H1 (cell line): Measurements from ENCODE around the gene TTI1.

Source experiments
- CEBPB ChIP-seq: IDR thresholded peaks from 2 replicates; pipeline ENCODE4 v1.6.1; 2012; ENCODE audit warnings: low read depth, low read length
- POLR2AphosphoS5 ChIP-seq: IDR thresholded peaks from 2 replicates; pipeline ENCODE4 v1.6.1; 2011; ENCODE audit warnings: low read depth, low read length
- TCF12 ChIP-seq: IDR thresholded peaks from 2 replicates; pipeline ENCODE4 v1.6.1; 2011; ENCODE audit warnings: low read depth, mild to moderate bottlenecking, low read length
- TF ChIP-seq, protein P1 (sequence below), 3 experiments: IDR thresholded peaks; 1 replicate in 2 of 3; 2 replicates in 1 of 3; pipeline versions ENCODE4 v1.5.1 to v1.6.1; 2011; ENCODE audit warnings: low read length in 3 of 3, mild to moderate bottlenecking in 3 of 3, inconsistent platforms in 2 of 3, low read depth in 1 of 3, moderate library complexity in 1 of 3; ENCODE audit not compliant: insufficient read depth in 1 of 3; ENCODE audit errors: control extremely low read depth in 1 of 3

DNA sequence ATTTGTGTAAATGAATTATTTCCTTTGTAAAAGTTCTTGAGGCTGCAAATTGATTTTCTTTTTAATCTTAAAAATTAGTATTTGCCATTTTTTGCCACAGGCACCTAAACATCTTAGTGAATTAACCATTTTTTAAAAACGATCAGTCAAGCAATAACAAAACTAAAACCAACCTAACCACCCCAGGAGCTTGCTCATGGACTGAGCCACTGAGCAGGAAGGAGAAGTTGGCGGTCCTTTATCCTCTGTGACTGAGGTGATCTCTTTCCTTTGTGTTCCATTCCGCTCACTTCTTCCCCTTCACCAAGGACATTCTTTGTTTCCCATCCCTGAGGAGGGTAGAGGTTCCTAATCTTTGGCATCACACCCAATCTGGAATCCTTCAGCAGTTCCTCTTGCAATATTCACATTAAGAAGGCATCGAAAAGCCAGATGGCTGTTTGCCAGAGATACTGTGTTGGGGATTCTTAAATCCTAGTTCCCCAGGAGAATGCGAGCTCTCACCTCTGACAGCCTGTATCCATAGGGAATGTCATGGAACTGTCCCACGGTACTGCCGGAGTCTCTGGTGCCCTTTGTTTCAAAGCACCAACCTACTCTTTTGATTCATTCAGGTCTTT is 30.8 kb upstream of the TTI1 start:
- TF ChIP-seq CEBPB: no peak
- no peak for TF ChIP-seq TCF12
- TF ChIP-seq, protein P1, sequence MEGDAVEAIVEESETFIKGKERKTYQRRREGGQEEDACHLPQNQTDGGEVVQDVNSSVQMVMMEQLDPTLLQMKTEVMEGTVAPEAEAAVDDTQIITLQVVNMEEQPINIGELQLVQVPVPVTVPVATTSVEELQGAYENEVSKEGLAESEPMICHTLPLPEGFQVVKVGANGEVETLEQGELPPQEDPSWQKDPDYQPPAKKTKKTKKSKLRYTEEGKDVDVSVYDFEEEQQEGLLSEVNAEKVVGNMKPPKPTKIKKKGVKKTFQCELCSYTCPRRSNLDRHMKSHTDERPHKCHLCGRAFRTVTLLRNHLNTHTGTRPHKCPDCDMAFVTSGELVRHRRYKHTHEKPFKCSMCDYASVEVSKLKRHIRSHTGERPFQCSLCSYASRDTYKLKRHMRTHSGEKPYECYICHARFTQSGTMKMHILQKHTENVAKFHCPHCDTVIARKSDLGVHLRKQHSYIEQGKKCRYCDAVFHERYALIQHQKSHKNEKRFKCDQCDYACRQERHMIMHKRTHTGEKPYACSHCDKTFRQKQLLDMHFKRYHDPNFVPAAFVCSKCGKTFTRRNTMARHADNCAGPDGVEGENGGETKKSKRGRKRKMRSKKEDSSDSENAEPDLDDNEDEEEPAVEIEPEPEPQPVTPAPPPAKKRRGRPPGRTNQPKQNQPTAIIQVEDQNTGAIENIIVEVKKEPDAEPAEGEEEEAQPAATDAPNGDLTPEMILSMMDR (IDR thresholded peaks at IDR 0.05; ENCODE audit: control extremely low read depth in 1 of 3, insufficient read depth in 1 of 3, low read depth in 1 of 3, low read length in 3 of 3): no peak
- TF ChIP-seq POLR2AphosphoS5: no peak
